Erythroblast (primary cell): ENCODE data around the gene SDF2.

ENCODE experiments used
- GATA1 ChIP-seq: IDR thresholded peaks from 2 replicates; pipeline ENCODE4 v1.6.1; 2011; ENCODE audit warnings: low read depth, mild to moderate bottlenecking, control low read depth, low read length, moderate library complexity
- POLR2A ChIP-seq: IDR thresholded peaks from 2 replicates; pipeline ENCODE4 v1.6.1; 2011; ENCODE audit warnings: mild to moderate bottlenecking, low read length

GRCh38 chr17:28662527-28662829 is 772 bp upstream of the SDF2 start:
- TF ChIP-seq POLR2A (no peak), GATA1 (no peak)
